Measurements from ENCODE around the gene ZFP64.
"Not testable (repeated sequence)": the region's sequence is repeated elsewhere in the genome, so short reads cannot be mapped to it uniquely, and the experiment has no call there.

The ZFP64 gene

GRCh38 chr20:52201395-52201794 is 9.8 kb upstream of the ZFP64 start:
- DNase-seq = no peak

DNA sequence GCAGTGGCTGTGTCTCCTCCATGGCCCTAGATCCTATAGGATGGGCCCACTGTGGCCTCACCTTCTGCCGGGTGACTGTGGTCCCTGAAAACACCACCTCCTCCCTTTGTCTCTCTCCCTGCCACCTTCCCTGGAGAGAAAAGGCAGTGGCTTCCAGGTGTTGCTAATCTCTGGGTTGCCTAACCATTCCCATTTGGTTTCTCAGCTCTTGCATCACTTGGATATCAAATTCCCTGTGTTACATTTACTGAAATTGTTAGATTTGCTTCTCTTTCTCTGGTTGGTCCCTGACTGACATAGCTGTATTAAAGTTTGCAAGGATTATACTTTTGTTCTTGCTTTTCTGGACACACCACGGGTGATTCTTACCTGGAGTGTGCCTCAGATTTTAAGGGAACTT is 9.3 kb upstream of the ZFP64 start:
- no peak for DNase-seq

DNA sequence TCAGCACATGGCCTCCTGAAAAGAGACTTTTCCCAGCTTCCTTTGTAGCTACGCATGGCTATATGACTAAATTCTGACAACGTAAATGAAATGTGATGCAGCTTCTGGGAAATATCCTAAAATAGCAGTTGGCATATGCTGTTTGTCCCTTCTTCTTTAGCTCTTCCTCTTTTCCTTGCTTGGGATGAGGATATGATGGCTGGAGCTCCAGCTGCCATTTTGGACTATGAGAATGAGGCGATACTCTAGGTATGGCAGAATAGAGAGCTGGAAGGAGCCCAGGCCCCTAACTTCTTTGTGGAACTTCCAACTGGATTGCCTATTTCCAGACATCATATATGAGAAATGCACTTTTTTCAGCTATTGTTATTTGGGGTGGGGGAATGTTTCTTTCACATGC is 5.3 kb upstream of the ZFP64 start:
- DNase-seq = no peak

GRCh38 chr20:52193886-52194545 is 2.4 kb upstream of the ZFP64 start:
- DNase-seq = no peak

DNA sequence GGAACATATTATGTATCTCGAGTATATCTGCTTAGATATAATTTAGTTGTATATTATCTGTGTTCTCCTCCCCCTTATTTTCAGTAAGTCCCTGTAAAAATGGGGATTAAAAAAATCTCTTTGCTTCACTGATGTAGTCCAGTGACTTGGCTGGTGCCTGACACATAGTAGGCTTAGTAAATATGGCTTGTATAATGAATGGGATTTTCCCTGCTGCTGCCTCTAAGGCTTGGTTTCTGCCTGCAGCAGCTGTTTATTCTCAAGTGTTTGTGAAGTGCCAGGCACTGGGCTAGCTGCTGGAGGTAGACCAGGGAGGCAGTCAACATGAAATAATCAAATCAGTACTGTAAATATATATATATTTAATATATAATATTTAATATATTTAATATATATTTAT is 1.6 kb upstream of the ZFP64 start:
- no peak for DNase-seq

DNA sequence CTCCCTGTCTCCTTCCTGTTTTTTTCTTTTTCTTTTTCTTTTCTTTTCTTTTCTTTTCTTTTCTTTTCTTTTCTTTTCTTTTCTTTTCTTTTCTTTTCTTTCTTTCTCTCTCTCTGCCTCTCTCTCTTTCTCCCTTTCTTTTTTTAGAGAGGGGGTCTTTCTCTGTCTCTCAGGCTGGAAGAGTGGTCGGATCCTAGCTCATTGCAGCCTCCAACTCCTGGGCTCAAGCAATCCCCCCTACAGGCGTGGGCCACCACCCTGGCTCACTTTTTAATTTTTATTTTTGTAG is 1.1 kb upstream of the ZFP64 start:
- DNase-seq = not testable (repeated sequence)

DNA sequence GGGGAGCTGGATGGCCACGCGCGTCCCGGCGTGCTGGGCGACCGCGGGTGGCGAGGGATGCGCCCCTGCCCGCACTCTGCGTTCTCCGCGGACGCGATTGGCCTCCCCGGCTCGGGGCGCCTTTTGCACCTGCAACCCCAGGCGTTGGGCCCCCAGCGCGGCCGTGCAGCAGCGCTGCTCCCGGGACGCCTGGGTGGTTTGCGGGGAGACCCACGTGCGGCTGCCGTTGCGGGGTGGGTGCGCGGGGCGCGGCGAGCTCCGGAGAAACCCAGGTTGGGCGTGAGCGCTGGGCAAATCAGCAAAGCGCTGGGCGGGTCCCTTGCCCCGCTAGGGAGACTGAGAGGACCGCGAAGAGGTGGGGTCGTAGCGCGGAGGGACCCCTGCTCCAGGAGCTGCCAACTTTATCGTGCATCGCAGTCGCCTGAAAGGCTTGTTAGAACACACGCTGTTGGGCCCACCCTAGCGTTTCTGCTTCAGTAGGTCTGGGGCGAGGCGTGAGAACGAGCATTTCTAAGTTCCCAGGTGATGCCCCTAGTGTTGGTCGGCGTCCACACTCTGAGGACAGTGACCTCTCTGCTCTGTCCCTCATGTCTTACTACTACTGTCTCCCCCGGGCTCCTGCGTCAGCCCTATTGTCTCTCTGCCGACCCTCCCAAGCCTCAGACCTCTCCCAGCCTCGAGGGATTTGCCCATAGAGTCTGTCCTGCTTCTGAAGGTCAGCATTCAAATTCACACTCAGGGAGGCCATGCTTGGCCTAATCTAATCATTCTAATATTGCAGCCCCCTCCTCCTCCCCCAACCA is 538 bp upstream of the ZFP64 start:
- DNase-seq = peak; percentile 23

GRCh38 chr20:52190437-52191131 is 995 bp downstream of the ZFP64 start:
- peak; percentile 17 for DNase-seq

GRCh38 chr20:52181766-52182165 is 9.8 kb downstream of the ZFP64 start:
- DNase-seq = no peak

DNA sequence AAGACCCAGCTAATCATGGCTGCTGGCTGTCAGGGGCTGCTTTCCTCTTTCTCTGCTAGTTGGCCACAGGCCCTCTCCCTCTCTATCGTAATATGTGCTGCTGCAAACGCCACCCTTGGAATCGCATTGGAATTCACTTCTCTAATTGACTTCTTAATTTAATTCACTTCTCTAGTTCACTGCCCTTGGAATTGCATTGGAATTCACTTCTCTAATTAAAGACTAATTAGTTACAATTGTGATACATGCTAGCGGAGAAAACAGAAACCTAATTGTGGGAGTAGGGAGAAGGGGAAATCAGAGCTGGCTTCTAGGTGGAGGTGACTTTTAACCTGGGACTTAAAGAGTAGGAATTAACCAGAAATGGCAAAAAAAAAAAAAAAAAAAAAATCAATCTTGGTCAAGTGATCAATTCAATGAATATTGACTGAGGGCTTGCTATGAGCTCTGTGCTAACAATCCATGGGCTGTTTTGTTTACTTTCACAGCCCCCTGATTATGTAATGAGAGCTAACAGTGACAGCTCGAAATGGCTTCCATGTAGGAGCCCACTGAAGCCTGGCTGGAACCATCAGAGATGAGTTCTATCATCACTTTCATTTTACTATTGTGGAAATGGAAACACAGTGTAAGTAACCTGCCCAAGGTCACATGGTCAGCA is 11.3 kb downstream of the ZFP64 start:
- DNase-seq = no peak

DNA sequence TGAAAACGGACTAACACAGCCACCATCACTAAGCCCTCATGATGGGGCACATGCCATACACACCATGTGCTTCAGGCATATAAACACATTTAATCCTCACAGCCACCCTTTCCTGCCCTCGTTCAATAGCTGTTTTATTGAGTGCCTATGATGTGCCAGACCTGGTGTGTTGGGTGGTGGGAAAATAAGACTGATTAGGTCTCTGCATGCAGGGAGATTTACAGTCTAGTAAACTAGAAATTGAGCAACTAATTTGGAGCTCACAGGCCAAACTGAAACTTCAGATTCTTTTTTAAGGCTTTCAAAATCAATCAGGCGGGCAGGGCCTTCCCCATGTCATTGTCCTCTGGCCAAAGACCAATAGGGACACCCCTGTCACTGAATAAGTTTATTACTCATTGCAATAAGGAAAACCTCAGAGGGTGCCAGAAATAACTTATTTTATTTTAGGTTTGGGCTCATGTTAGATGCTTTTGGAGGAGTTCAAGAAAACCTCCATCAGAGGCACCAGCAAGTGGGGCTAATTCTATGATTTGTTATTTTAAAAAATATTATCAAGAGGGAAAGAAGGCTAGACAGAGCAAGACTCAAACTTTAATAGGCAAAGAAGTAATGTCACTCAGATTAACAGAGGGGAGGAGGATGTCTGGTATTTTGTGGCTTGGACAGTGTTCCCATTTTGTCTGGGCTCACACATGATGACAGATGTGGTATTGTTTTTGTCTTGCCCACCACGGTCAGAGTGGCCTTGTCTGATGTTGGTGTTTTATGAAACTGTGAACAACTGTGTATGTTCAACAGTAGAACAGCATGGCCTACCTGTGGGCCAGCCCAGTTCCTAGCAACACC is 12.0 kb downstream of the ZFP64 start:
- DNase-seq = no peak

DNA sequence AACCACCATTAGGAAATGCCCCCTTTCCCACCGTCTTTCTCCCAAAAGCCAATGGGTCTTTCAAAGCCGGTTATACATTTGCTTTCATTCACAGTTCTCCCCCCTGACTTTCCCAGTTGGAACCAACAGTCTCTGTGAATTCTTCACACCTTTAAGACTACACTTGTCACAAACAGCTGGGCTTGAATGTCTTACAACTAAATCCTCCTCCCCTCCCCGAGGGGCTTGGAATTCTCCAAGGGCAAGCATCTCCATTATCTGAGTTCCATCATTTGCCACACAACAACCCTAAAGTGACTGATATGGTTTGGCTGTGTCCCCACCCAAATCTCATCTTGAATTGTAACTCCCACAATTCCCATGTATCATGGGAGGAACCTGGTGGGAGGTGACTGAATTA is 12.9 kb downstream of the ZFP64 start:
- DNase-seq = no peak

DNA sequence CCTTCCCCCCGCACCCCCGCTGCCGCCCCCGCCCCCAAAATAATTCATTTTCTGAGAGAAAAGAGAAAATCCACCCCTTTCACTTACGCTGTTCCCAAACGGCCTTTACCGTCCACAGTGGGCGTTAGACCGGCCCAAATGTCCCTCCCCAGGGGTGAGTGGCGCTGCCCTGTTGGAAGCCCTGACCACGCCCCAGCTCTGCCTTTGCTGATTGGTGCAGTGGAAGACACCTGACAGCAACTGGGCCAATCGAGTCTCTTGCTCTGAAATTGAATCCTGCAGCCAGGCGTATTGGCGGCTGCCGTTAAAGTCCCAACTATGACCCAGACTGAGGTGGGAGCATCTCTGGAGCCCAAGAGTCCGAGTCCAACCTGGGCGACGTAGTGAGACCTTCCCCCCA is 15.7 kb downstream of the ZFP64 start:
- no peak for DNase-seq

DNA sequence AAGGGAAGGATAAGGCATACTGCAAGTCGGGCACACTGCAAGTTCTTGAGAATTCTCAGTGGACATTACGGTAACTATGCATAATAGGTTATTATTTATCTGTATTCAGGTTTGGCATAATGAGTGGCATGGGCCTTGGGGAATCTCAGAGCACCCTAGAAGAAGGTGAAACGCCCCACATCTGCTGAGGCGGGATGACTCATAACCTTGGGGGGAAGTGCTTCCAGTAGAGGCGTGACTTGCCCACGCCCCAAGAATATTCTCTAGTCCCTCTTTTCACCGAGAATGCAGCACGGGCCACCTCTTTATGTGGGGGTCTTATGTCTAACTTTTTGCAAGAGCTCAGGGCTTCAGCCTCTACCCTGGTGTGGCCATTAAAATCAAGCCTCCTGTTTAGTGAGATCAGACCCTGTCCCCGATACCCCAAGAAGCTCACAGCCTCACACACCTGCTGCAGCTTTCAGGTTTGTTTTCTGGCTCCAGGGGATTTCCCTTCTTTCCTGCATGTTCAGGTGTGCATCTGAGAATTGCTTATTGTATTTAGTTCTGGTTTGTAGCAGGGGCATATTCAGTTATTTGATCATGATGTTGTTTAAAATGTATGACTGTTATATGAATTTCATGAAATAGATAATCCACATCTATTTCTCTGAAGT is 19.1 kb downstream of the ZFP64 start:
- no peak for DNase-seq

- DNase-seq = no peak
These were observed 20.6 kb downstream of the ZFP64 start for GRCh38 chr20:52171025-52171424.

DNA sequence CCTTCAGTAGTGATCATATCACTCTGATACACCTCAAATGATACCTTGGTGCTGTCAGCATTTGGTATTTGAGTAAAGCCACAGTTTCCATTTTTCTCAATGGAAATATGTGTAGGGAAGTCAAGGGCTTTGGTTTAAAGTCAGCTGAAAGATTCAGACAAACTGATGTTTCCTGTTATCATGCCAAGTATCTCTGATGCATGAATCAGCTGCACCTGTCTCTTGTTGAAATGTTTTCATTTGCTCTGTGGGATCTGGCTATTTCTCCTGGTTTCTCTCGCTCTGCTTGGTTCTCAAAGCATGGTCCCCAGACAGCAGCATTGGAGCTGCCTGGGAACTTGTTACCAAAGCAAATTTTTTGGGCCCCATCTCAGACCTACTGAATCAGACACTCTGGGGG is 23.5 kb downstream of the ZFP64 start:
- DNase-seq = no peak

DNA sequence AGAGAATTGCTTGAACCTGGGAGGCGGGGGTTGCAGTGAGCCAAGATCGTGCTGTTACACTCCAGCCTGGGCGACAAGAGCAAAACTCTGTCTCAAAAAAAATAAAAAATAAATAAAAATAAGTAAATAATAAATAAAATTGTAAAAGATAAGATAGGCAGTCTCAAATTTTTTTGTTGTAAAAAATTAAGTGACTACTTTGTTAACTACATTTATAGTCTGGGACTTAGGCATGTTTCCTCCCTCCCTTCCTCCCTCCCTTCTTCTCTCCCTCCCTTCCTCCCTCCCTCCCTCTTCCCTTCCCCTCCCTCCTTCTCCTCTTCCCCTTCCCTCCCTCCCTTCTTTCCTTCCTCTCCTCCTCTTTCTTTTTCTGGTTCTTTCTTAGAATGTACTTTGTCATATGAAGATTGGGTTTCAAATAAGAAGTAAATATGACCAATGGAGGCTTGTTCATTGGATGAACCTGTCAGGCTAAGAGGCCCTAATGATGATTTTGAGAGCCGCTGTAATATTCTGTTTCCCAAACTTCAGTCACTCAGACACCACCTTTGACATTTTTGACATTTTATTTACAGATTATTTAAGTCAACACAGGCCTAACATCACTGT is 24.2 kb downstream of the ZFP64 start:
- no peak for DNase-seq

DNA sequence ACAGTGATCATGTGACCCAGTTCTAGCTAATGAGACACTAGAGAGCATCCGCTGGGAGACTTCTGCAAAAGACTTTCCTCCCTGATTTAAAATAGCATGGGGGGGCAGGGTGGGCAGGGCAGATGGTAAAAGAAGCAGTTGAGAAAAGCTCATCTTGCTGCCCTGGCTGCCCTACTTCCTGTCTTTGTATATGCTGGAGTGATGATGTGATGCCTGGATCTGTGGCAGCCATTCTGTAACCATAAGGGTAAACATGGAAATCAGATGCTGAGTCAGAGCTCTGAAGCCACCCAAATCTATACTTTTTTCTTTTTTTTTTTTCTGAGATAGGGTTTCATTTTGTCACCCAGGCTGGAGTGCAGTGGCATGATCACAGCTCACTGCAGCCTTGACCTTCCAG is 25.4 kb downstream of the ZFP64 start:
- DNase-seq = no peak

GRCh38 chr20:52160621-52161204 is 30.9 kb downstream of the ZFP64 start:
- DNase-seq = no peak

DNA sequence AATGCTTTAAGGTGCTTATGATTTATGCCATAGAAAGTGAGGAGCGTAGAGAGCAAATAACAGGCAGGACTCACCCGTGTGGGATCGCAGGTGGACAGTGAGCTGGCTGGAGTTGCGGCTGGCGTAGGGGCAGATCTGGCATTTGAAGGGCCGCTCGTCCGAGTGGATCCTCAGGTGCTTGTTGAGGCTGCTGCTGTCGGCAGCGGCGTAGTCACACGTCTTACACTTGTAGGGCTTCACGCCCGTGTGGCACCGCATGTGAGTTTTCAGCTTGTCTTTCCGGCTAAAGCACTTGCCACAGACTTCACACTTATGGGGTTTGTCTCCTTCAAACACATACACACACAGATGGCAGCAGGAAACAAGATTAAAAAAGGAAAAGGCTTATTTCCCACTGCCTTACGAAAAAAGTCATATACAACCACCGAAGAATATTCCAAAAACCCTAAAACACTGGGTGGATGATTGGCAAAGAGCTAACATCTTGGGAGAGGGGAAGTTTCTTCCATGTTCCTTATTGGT is 31.5 kb downstream of the ZFP64 start:
- DNase-seq = no peak

DNA sequence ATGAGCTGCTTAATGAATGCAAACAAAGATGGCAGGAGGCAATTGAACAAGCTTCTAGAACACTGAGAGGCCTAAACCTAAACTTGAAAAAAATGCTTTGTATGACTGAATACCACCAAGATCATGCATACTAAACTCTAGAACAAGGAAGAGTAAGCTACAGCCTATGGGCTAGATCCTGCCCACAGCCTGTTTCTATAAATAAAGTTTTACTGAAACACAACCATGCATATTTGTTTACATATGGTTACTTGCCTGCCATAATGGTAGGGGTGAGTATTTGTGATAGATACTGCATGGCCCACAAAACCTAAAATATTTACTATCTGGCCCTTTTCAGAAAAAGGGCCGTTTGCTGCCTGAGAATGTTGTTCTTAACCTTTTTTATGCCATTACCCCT is 37.0 kb downstream of the ZFP64 start:
- DNase-seq = no peak

All from NCI-H1694 (cell line).